HepG2 (cell line): ENCODE data around the gene RHOV. TPM values are rescaled to one million over a fixed set of nuclear protein-coding genes. Genes with fewer than 3 reads are reported as not detected.

Experiments used
- GPN1 ChIP-seq: sonication (generic); formaldehyde crosslinking; IDR thresholded peaks from 2 replicates; pipeline ENCODE4 v1.5.1; 2020; ENCODE audit warnings: missing genetic modification reagents, borderline replicate concordance
- HNRNPLL ChIP-seq: fragments of 200-400 bp; formaldehyde crosslinking; IDR thresholded peaks from 2 replicates; pipeline ENCODE4 v1.6.1; 2017; ENCODE audit warnings: mild to moderate bottlenecking, low read depth, low read length; ENCODE audit not compliant: poor library complexity, severe bottlenecking
- KLF16 ChIP-seq, 2 experiments: sonication (generic) in 1 of 2; formaldehyde crosslinking in 1 of 2; IDR thresholded peaks; 2 replicates each; pipeline versions ENCODE4 v1.6.1 to v1.8.0; 2016 to 2023; ENCODE audit warnings: missing genetic modification reagents in 2 of 2, missing compliant biosample characterization in 1 of 2
- KLF6 ChIP-seq: IDR thresholded peaks from 2 replicates; pipeline ENCODE4 v1.8.0; 2016; ENCODE audit warnings: missing biosample characterization, missing genetic modification reagents
- NAIF1 ChIP-seq: sonication (generic); formaldehyde crosslinking; IDR thresholded peaks from 2 replicates; pipeline ENCODE4 v1.5.0; 2020; ENCODE audit warnings: mild to moderate bottlenecking, missing genetic modification reagents, borderline replicate concordance
- NFYB ChIP-seq: sonication (generic); formaldehyde crosslinking; IDR thresholded peaks from 2 replicates; pipeline ENCODE4 v1.4.0; 2020; ENCODE audit warnings: missing genetic modification reagents
- STAT5B ChIP-seq: sonication (generic); formaldehyde crosslinking; IDR thresholded peaks from 2 replicates; pipeline ENCODE4 v1.4.0; 2020; ENCODE audit warnings: missing genetic modification reagents
- TFDP1 ChIP-seq: IDR thresholded peaks from 2 replicates; pipeline ENCODE4 v1.6.1; 2016; ENCODE audit warnings: missing compliant biosample characterization, missing genetic modification reagents, borderline replicate concordance
- ZNF225 ChIP-seq: sonication (generic); formaldehyde crosslinking; IDR thresholded peaks from 2 replicates; pipeline ENCODE4 v1.4.0; 2020; ENCODE audit warnings: mild to moderate bottlenecking, missing genetic modification reagents
- ZNF329 ChIP-seq: sonication (generic); formaldehyde crosslinking; IDR thresholded peaks from 2 replicates; pipeline ENCODE4 v1.9.0; 2021; ENCODE audit warnings: low read depth, mild to moderate bottlenecking, missing genetic modification reagents
- ZNF33B ChIP-seq: sonication (generic); formaldehyde crosslinking; IDR thresholded peaks from 2 replicates; pipeline ENCODE4 v1.5.1; 2020; ENCODE audit warnings: mild to moderate bottlenecking, missing genetic modification reagents
- ZNF543 ChIP-seq: sonication (generic); formaldehyde crosslinking; IDR thresholded peaks from 2 replicates; pipeline ENCODE4 v1.4.0; 2020; ENCODE audit warnings: mild to moderate bottlenecking, missing genetic modification reagents
- ZNF780A ChIP-seq: sonication (generic); formaldehyde crosslinking; IDR thresholded peaks from 2 replicates; pipeline ENCODE4 v1.8.0; 2022; ENCODE audit warnings: mild to moderate bottlenecking, missing genetic modification reagents, moderate library complexity
- polyA plus RNA-seq, 8 experiments: library from polyadenylated mRNA; depleted of rRNA in 3 of 8; stranded (reverse) in 7 of 8; unstranded in 1 of 8; fragments of >200 nt; fragmentation: Illumina TruSeq in 4 of 8; extraction: Trizol in 4 of 8; gene quantifications; 2 replicates each; pipeline versions ENCODE4 v1.2.1 to v1.2.3, GENCODE V29; 2011 to 2016; ENCODE audit warnings: low read depth in 4 of 8, missing spikeins in 1 of 8, mixed read lengths in 1 of 8; ENCODE audit not compliant: insufficient read depth in 1 of 8
- total RNA-seq, 5 experiments: library from RNA; depleted of rRNA; stranded (reverse); fragments of >200 nt; fragmentation: Illumina TruSeq; extraction: Trizol; gene quantifications; 2 replicates each; pipeline ENCODE4 v1.2.3, GENCODE V29; 2016; ENCODE audit warnings: low read depth in 1 of 5
- TF ChIP-seq, protein P1 (sequence below): sonication (generic); formaldehyde crosslinking; IDR thresholded peaks from 2 replicates; pipeline ENCODE4 v1.4.0; 2020; ENCODE audit warnings: low read depth, mild to moderate bottlenecking, missing genetic modification reagents
- TF ChIP-seq, protein P2 (sequence below), 2 experiments: fragments of 450-650 bp in 1 of 2; sonication (generic) in 1 of 2; formaldehyde crosslinking in 1 of 2; IDR thresholded peaks; 2 replicates each; pipeline versions ENCODE4 v1.6.1 to v1.8.0; 2016 to 2022; ENCODE audit warnings: antibody characterized with exemption in 1 of 2, mild to moderate bottlenecking in 1 of 2, missing genetic modification reagents in 1 of 2
- TF ChIP-seq, protein P3 (sequence below): sonication (generic); formaldehyde crosslinking; IDR thresholded peaks from 2 replicates; pipeline ENCODE4 v1.8.0; 2022; ENCODE audit warnings: missing genetic modification reagents, mild to moderate bottlenecking, borderline replicate concordance

The RHOV gene
- total and polyA plus RNA-seq, 2 of the 13 experiments (the other 11 are each of a cell fraction or from before 2014, with no cell fraction given), result 0.17 to 0.18 TPM

DNA sequence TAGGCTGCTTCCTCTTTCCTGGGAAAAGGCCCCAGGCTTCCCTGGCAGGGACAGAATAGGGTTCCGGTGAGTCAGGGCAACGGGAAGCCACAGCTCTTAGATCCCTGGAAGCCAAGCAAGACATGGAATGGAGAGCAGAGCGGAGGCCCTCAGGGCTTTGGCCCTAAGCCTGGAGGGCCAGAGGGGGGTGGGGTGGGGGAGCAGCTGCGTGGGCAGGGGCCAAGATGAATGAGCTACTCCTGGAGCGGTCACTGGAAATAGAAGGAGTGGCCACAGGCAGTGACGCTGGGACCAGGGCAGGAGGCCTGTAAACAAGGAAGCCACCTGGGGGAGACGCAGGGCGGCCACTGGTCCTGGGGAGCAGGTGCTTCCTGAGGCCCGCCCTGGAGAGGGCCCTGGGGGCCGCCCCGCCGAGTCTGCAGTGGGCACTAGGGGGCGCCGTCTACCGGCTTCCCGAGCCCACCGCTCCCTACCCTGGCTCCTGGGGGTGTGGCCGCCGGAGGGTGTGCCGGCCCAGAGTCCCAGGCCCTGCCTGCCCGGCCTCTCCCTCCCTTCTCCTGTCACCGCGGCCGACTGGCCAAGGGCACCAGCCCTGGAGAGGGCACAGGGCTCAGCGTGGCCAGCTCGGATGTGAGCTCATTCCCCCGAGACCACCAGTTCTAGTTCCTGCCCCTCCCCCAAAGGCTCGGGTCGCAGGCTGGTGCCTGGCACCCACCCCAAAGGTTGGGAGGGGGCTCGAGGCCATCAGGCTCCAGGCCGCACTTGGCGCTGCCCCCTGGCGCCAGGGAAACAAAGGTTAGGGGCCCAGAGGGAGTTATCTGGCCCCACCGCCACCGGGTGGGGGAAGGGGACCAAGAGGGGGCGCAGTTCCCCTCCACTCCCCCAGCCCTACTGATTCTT lies 32.3 kb upstream of the RHOV start (continued):
- TF ChIP-seq ZNF780A (no peak), GPN1 (CRISPR knock-in tag) (no peak), ZNF33B (CRISPR knock-in tag) (peak; percentile 24; the same call in 1 of the 2 replicates), ZNF543 (no peak), STAT5B (CRISPR knock-in tag) (no peak), KLF16 (CRISPR knock-in tag; IDR thresholded peaks at IDR 0.05) (peak in 1 of 2 experiments; percentile 76; a peak in 2 of 4 replicates), NFYB (CRISPR knock-in tag) (no peak), NAIF1 (CRISPR knock-in tag) (no peak), ZNF225 (CRISPR knock-in tag) (no peak), KLF6 (CRISPR knock-in tag) (no peak), HNRNPLL (peak; percentile 28), TFDP1 (CRISPR knock-in tag) (no peak), ZNF329 (CRISPR knock-in tag) (no peak)
- TF ChIP-seq, protein P1, sequence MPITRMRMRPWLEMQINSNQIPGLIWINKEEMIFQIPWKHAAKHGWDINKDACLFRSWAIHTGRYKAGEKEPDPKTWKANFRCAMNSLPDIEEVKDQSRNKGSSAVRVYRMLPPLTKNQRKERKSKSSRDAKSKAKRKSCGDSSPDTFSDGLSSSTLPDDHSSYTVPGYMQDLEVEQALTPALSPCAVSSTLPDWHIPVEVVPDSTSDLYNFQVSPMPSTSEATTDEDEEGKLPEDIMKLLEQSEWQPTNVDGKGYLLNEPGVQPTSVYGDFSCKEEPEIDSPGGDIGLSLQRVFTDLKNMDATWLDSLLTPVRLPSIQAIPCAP, result no peak
- TF ChIP-seq, protein P2, sequence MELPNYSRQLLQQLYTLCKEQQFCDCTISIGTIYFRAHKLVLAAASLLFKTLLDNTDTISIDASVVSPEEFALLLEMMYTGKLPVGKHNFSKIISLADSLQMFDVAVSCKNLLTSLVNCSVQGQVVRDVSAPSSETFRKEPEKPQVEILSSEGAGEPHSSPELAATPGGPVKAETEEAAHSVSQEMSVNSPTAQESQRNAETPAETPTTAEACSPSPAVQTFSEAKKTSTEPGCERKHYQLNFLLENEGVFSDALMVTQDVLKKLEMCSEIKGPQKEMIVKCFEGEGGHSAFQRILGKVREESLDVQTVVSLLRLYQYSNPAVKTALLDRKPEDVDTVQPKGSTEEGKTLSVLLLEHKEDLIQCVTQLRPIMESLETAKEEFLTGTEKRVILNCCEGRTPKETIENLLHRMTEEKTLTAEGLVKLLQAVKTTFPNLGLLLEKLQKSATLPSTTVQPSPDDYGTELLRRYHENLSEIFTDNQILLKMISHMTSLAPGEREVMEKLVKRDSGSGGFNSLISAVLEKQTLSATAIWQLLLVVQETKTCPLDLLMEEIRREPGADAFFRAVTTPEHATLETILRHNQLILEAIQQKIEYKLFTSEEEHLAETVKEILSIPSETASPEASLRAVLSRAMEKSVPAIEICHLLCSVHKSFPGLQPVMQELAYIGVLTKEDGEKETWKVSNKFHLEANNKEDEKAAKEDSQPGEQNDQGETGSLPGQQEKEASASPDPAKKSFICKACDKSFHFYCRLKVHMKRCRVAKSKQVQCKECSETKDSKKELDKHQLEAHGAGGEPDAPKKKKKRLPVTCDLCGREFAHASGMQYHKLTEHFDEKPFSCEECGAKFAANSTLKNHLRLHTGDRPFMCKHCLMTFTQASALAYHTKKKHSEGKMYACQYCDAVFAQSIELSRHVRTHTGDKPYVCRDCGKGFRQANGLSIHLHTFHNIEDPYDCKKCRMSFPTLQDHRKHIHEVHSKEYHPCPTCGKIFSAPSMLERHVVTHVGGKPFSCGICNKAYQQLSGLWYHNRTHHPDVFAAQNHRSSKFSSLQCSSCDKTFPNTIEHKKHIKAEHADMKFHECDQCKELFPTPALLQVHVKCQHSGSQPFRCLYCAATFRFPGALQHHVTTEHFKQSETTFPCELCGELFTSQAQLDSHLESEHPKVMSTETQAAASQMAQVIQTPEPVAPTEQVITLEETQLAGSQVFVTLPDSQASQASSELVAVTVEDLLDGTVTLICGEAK (IDR thresholded peaks at IDR 0.05), result no peak
- TF ChIP-seq, protein P2 (CRISPR knock-in tag; IDR thresholded peaks at IDR 0.05), result no peak
- TF ChIP-seq, protein P3, sequence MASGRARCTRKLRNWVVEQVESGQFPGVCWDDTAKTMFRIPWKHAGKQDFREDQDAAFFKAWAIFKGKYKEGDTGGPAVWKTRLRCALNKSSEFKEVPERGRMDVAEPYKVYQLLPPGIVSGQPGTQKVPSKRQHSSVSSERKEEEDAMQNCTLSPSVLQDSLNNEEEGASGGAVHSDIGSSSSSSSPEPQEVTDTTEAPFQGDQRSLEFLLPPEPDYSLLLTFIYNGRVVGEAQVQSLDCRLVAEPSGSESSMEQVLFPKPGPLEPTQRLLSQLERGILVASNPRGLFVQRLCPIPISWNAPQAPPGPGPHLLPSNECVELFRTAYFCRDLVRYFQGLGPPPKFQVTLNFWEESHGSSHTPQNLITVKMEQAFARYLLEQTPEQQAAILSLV (CRISPR knock-in tag), result 0 out of 2 replicates have a peak, but pooled peaks have one; percentile 33
